RWPE1 (cell line): ENCODE data around the gene UBE2G2.

Source experiments
- CTCF ChIA-PET: fragments of 350-600 bp; sonication (Branson Sonifier 250); formaldehyde crosslinking; extraction: SDS; loops from one replicate; lab custom pipeline; 2021; lab: Yijun Ruan, JAX
- POLR2A ChIA-PET: fragments of 400-600 bp; formaldehyde crosslinking; extraction: SDS; loops from one replicate; lab custom pipeline; 2020; ENCODE audit warnings: antibody characterized with exemption; ENCODE audit not compliant: low non-redundant PET; lab: Yijun Ruan, JAX
- DNase-seq: peaks from one replicate; pipeline ENCODE4 v3.0.0; 2012; ENCODE audit warnings: low spot score
- H3K27ac ChIP-seq: fragments of 450-650 bp; 2 replicates; pipeline ENCODE4 v1.5.1; 2017
- CTCF ChIP-seq: fragments of 450-650 bp; conservative IDR thresholded peaks from 2 replicates; pipeline ENCODE4 v1.5.1; 2017; ENCODE audit warnings: low read depth, mild to moderate bottlenecking

The UBE2G2 gene

GRCh38 chr21:44766818-44767354 lies 34.7 kb downstream of the UBE2G2 start:
- peak overlapping the region; percentile 24 for H3K27ac ChIP-seq
- CTCF ChIA-PET, result interaction anchor here (0.9 kb wide), 1 partner anchor 256 kb away, joined by 3 read pairs; no protein-coding TSS in a partner anchor
- no peak for TF ChIP-seq CTCF
- DNase-seq, result no peak
- POLR2A ChIA-PET, result no interaction called here

- no peak for TF ChIP-seq CTCF
- ChIA-PET CTCF (interaction anchor here (0.9 to 1.8 kb wide), 3 partner anchors 24 to 255 kb away, joined by 3 to 6 read pairs (median 4); no protein-coding TSS in a partner anchor), POLR2A (no interaction called here)
- peak; percentile 55 for DNase-seq
- peak overlapping the region; percentile 24; the same call in 1 of the 2 replicates for H3K27ac ChIP-seq
These were observed 35.4 kb downstream of the UBE2G2 start for GRCh38 chr21:44766014-44766817.

GRCh38 chr21:44765231-44766013 lies 36.2 kb downstream of the UBE2G2 start:
- POLR2A ChIA-PET, result no interaction called here
- CTCF ChIA-PET, result interaction anchor here (0.6 to 1.8 kb wide), 4 partner anchors 12 to 165 kb away, joined by 3 to 6 read pairs (median 4); partner anchors contain the start of gene KRTAP10-7
- H3K27ac ChIP-seq, result no peak overlapping the region; the same call in 1 of the 2 replicates
- TF ChIP-seq CTCF, result no peak
- peak; percentile 45 for DNase-seq

- no peak for TF ChIP-seq CTCF
- POLR2A ChIA-PET, result no interaction called here
- DNase-seq, result no peak
- H3K27ac ChIP-seq, result no peak overlapping the region
- CTCF ChIA-PET, result interaction anchor here (0.6 to 1.8 kb wide), 5 partner anchors 12 to 164 kb away, joined by 3 to 6 read pairs (median 3); partner anchors contain the start of genes KRTAP10-7 and TSPEAR
These were observed 37.0 kb downstream of the UBE2G2 start for GRCh38 chr21:44764319-44765230.

- POLR2A ChIA-PET, result no interaction called here
- no peak overlapping the region for H3K27ac ChIP-seq
- TF ChIP-seq CTCF, result no peak
- CTCF ChIA-PET, result interaction anchor here (0.6 kb wide), 1 partner anchor 52 kb away, joined by 3 read pairs; the partner anchor contains the start of gene TSPEAR
- no peak for DNase-seq
These were observed 37.9 kb downstream of the UBE2G2 start for GRCh38 chr21:44763451-44764318.
